ENCODE measurements around the gene FGF11. TPM values are rescaled to one million over a fixed set of nuclear protein-coding genes. Genes with fewer than 3 reads are reported as not detected.

FGF11 gene
- total and polyA plus RNA-seq, 9 donors, result 0.10 to 5.1 (median 0.61) TPM

GRCh38 chr17:7477392-7478275, 38.3 kb downstream of the FGF11 start:
- Histone ChIP-seq H3K4me3 (peak overlapping the region; percentile 84), H3K27ac (peak overlapping the region; percentile 72 to 99), H3K9me3 (no peaks in the 10 kb centered on the region), H3K36me3 (no peaks in the 10 kb centered on the region), H3K4me1 (ENCODE audit: insufficient read depth) (peaks cover 15% of the 10 kb centered on the region), H3K27me3 (no peaks in the 10 kb centered on the region)
- DNase-seq, result peak; percentile 41 to 69 (median 49)
- TF ChIP-seq, protein P1, sequence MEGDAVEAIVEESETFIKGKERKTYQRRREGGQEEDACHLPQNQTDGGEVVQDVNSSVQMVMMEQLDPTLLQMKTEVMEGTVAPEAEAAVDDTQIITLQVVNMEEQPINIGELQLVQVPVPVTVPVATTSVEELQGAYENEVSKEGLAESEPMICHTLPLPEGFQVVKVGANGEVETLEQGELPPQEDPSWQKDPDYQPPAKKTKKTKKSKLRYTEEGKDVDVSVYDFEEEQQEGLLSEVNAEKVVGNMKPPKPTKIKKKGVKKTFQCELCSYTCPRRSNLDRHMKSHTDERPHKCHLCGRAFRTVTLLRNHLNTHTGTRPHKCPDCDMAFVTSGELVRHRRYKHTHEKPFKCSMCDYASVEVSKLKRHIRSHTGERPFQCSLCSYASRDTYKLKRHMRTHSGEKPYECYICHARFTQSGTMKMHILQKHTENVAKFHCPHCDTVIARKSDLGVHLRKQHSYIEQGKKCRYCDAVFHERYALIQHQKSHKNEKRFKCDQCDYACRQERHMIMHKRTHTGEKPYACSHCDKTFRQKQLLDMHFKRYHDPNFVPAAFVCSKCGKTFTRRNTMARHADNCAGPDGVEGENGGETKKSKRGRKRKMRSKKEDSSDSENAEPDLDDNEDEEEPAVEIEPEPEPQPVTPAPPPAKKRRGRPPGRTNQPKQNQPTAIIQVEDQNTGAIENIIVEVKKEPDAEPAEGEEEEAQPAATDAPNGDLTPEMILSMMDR (IDR thresholded peaks at IDR 0.05), result peak in 1 of 3 donors; percentile 4
- TF ChIP-seq EP300 (IDR thresholded peaks at IDR 0.05), result no peak
- intact Hi-C loops (cut with DNase I), result loop anchor here in 3 of 4 donors (5.0 kb wide), 1 partner anchor 35 kb away; no protein-coding TSS in a partner anchor
- WGBS, 3 donors, result 17 to 25% (median 22%) methylated on average over 26 of the region's 26 CpGs

GRCh38 chr17:7478276-7479212, 39.2 kb downstream of the FGF11 start:
- Histone ChIP-seq H3K4me1 (ENCODE audit: insufficient read depth) (peaks cover 17% of the 10 kb centered on the region), H3K27ac (peak overlapping the region; percentile 98 to 99), H3K4me3 (peak overlapping the region; percentile 84), H3K36me3 (no peaks in the 10 kb centered on the region), H3K27me3 (no peaks in the 10 kb centered on the region), H3K9me3 (no peaks in the 10 kb centered on the region)
- WGBS, 3 donors, result 6 to 16% (median 8%) methylated on average over 28 to 40 of the region's 40 CpGs
- TF ChIP-seq EP300 (IDR thresholded peaks at IDR 0.05) (no peak), POLR2A (IDR thresholded peaks at IDR 0.05) (no peak)
- TF ChIP-seq, protein P1 (IDR thresholded peaks at IDR 0.05), result no peak
- peak; percentile 68 to 83 (median 78) for DNase-seq
- intact Hi-C loops (cut with DNase I), result loop anchor here in 3 of 4 donors (5.0 kb wide), 1 partner anchor 36 kb away; no protein-coding TSS in a partner anchor

- DNase-seq, result peak; percentile 68 to 81 (median 79)
- Histone ChIP-seq H3K27me3 (no peaks in the 10 kb centered on the region), H3K27ac (peak within 1 kb of the TSS; percentile 98 to 99), H3K4me3 (peak within 1 kb of the TSS; percentile 84), H3K36me3 (no peaks in the 10 kb centered on the region), H3K4me1 (ENCODE audit: insufficient read depth) (peaks cover 17% of the 10 kb centered on the region), H3K9me3 (no peaks in the 10 kb centered on the region)
- WGBS, 3 donors, result 1% methylated on average over 16 to 86 of the region's 92 CpGs
- intact Hi-C loops (cut with DNase I), result loop anchor here in 3 of 4 donors (5.0 to 10.0 kb wide), 2 partner anchors 37 to 205 kb away; partner anchors contain the start of genes TP53 (in 1 of the 3) and WRAP53 (in 1 of the 3)
- TF ChIP-seq POLR2A (IDR thresholded peaks at IDR 0.05), result peak; percentile 68
- TF ChIP-seq, protein P1 (IDR thresholded peaks at IDR 0.05), result no peak
Measured at GRCh38 chr17:7479213-7480088, 40.1 kb downstream of the FGF11 start, which contains the start of gene ZBTB4. Gene ZBTB4, minus strand, starts transcription at chr17:7479631. Its CDS starts 12,830 bp downstream, at chr17:7466801.

Data from ovary (tissue), 9 donors.